H9 (cell line): ENCODE results near the gene CLPTM1L. TPM values are rescaled to one million over a fixed set of nuclear protein-coding genes. Genes with fewer than 3 reads are reported as not detected.

Source experiments
- DNase-seq: peaks from one replicate; pipeline ENCODE4 v3.0.0-alpha.2; 2017
- H2AFZ ChIP-seq: one replicate; pipeline ENCODE4 v1.6.1; 2013; ENCODE audit warnings: mild to moderate bottlenecking, low read length, control low read depth, moderate library complexity
- H2AK5ac ChIP-seq: 2 replicates; pipeline ENCODE4 v1.6.1; 2013; ENCODE audit warnings: low read length, control low read depth, mixed read lengths; ENCODE audit not compliant: insufficient read length
- H2BK120ac ChIP-seq: one replicate; pipeline ENCODE4 v1.6.1; 2013; ENCODE audit warnings: low read depth, mild to moderate bottlenecking, low read length, control low read depth, inconsistent platforms; ENCODE audit not compliant: poor library complexity, severe bottlenecking
- H2BK12ac ChIP-seq: 2 replicates; pipeline ENCODE4 v1.6.1; 2013; ENCODE audit warnings: low read length, control low read depth, mixed read lengths, low read depth; ENCODE audit not compliant: insufficient read length
- H2BK15ac ChIP-seq: 2 replicates; pipeline ENCODE4 v1.6.1; 2013; ENCODE audit warnings: low read depth, low read length, control low read depth
- H2BK20ac ChIP-seq: one replicate; pipeline ENCODE4 v1.6.1; 2013; ENCODE audit warnings: low read depth, mild to moderate bottlenecking, low read length, control low read depth, inconsistent platforms; ENCODE audit not compliant: poor library complexity, severe bottlenecking
- H2BK5ac ChIP-seq: 2 replicates; pipeline ENCODE4 v1.6.1; 2013; ENCODE audit warnings: low read length, control low read depth, mixed read lengths; ENCODE audit not compliant: insufficient read length
- H3K14ac ChIP-seq: 2 replicates; pipeline ENCODE4 v1.6.1; 2013; ENCODE audit warnings: low read length, control low read depth; ENCODE audit not compliant: insufficient read depth
- H3K18ac ChIP-seq: 2 replicates; pipeline ENCODE4 v1.6.1; 2013; ENCODE audit warnings: low read depth, mild to moderate bottlenecking, mixed read lengths, low read length, control low read depth; ENCODE audit not compliant: insufficient read length
- H3K23ac ChIP-seq: 2 replicates; pipeline ENCODE4 v1.6.1; 2013; ENCODE audit warnings: low read length, control low read depth, mixed read lengths, low read depth; ENCODE audit not compliant: insufficient read length
- H3K23me2 ChIP-seq: 2 replicates; pipeline ENCODE4 v1.6.1; 2013; ENCODE audit warnings: low read depth, mild to moderate bottlenecking, mixed read lengths, low read length, control low read depth; ENCODE audit not compliant: insufficient read length, poor library complexity, severe bottlenecking
- H3K27ac ChIP-seq: 2 replicates; pipeline ENCODE4 v1.5.1; 2013; ENCODE audit warnings: low read length, control low read depth, mixed read lengths, low read depth; ENCODE audit not compliant: insufficient read length
- H3K27me3 ChIP-seq: 2 replicates; pipeline ENCODE4 v1.6.1; 2013; ENCODE audit warnings: low read length, control low read depth, inconsistent platforms; ENCODE audit not compliant: insufficient read depth
- H3K4ac ChIP-seq: 2 replicates; pipeline ENCODE4 v1.6.1; 2013; ENCODE audit warnings: low read depth, mild to moderate bottlenecking, control low read depth, inconsistent platforms, low read length, moderate library complexity
- H3K4me1 ChIP-seq: 2 replicates; pipeline ENCODE4 v1.6.1; 2013; ENCODE audit warnings: low read length, control low read depth, inconsistent platforms; ENCODE audit not compliant: insufficient read depth
- H3K4me2 ChIP-seq: 2 replicates; pipeline ENCODE4 v1.6.1; 2013; ENCODE audit warnings: low read length, control low read depth, mixed read lengths; ENCODE audit not compliant: insufficient read length, insufficient read depth
- H3K56ac ChIP-seq: 2 replicates; pipeline ENCODE4 v1.6.1; 2013; ENCODE audit warnings: low read depth, mild to moderate bottlenecking, mixed read lengths, low read length, control low read depth; ENCODE audit not compliant: insufficient read length
- H3K79me1 ChIP-seq: 2 replicates; pipeline ENCODE4 v1.6.1; 2013; ENCODE audit warnings: low read depth, mild to moderate bottlenecking, moderate library complexity, low read length, control low read depth, inconsistent platforms; ENCODE audit not compliant: insufficient read depth, poor library complexity, severe bottlenecking
- H3K79me2 ChIP-seq: 2 replicates; pipeline ENCODE4 v1.6.1; 2013; ENCODE audit warnings: low read length, control low read depth, inconsistent platforms; ENCODE audit not compliant: insufficient read depth
- H3K9ac ChIP-seq: 2 replicates; pipeline ENCODE4 v1.6.1; 2013; ENCODE audit warnings: low read length, control low read depth, mixed read lengths; ENCODE audit not compliant: insufficient read length; ENCODE audit errors: extremely low read depth
- H3K9me3 ChIP-seq: one replicate; pipeline ENCODE4 v1.6.1; 2013; ENCODE audit warnings: low read depth, low read length, inconsistent platforms; ENCODE audit not compliant: control insufficient read depth
- H3T11ph ChIP-seq: one replicate; pipeline ENCODE4 v1.6.1; 2013; ENCODE audit warnings: mild to moderate bottlenecking, low read length, control low read depth, inconsistent platforms
- H4K20me1 ChIP-seq: one replicate; pipeline ENCODE4 v1.6.1; 2013; ENCODE audit not compliant: control insufficient read depth, insufficient read length, insufficient read depth
- H4K5ac ChIP-seq: 2 replicates; pipeline ENCODE4 v1.6.1; 2013; ENCODE audit warnings: low read depth, mild to moderate bottlenecking, mixed read lengths, low read length, control low read depth; ENCODE audit not compliant: insufficient read length
- H4K8ac ChIP-seq: replicated peaks from 2 replicates; pipeline ENCODE4 v1.6.1; 2013; ENCODE audit warnings: low read length, control low read depth, mixed read lengths, low read depth; ENCODE audit not compliant: insufficient read length
- H4K91ac ChIP-seq: 2 replicates; pipeline ENCODE4 v1.6.1; 2013; ENCODE audit warnings: low read depth, mild to moderate bottlenecking, moderate library complexity, mixed read lengths, low read length, control low read depth; ENCODE audit not compliant: insufficient read length
- H3K27ac Mint-ChIP-seq, 3 experiments: 2 replicates in 2 of 3; 3 replicates in 1 of 3; pipeline ENCODE4 v1.8.0; 2020 to 2021; ENCODE audit warnings: mixed read lengths in 3 of 3, mild to moderate bottlenecking in 1 of 3, moderate library complexity in 1 of 3
- H3K27me3 Mint-ChIP-seq: 2 replicates; pipeline ENCODE4 v1.8.0; 2021; ENCODE audit warnings: low read depth, mild to moderate bottlenecking, moderate library complexity, mixed read lengths
- H3K36me3 Mint-ChIP-seq, 3 experiments: 2 replicates in 2 of 3; 3 replicates in 1 of 3; pipeline ENCODE4 v1.8.0; 2020 to 2021; ENCODE audit warnings: low read depth in 3 of 3, mixed read lengths in 3 of 3; ENCODE audit not compliant: insufficient read depth in 1 of 3
- H3K4me1 Mint-ChIP-seq, 2 experiments: 2 replicates each; pipeline ENCODE4 v1.8.0; 2020; ENCODE audit warnings: mixed read lengths in 2 of 2
- H3K4me3 Mint-ChIP-seq, 2 experiments: 2 replicates in 1 of 2; 3 replicates in 1 of 2; pipeline ENCODE4 v1.8.0; 2020 to 2021; ENCODE audit warnings: mild to moderate bottlenecking in 2 of 2, mixed read lengths in 2 of 2, moderate library complexity in 1 of 2
- H3K9me3 Mint-ChIP-seq, 2 experiments: 2 replicates in 1 of 2; 3 replicates in 1 of 2; pipeline ENCODE4 v1.8.0; 2020; ENCODE audit warnings: mild to moderate bottlenecking in 2 of 2, mixed read lengths in 2 of 2, moderate library complexity in 1 of 2
- CTCF ChIP-seq: fragments of 200-600 bp; sonication (generic); conservative IDR thresholded peaks from 3 replicates; pipeline ENCODE4 v1.8.0; 2021; ENCODE audit warnings: antibody characterized with exemption, mild to moderate bottlenecking
- WGBS: extraction: QIAGEN DNeasy Blood & Tissue Kit; methylation state at CpG from one replicate; pipeline ENCODE4 v1.1.7; 2013; ENCODE audit warnings: missing lambda C conversion rate, low lambda C conversion rate, mixed read lengths; ENCODE audit not compliant: insufficient read length; ENCODE audit errors: extremely low coverage; 5-methylcytosine and 5-hydroxymethylcytosine counted together
- total RNA-seq: library from RNA; stranded (reverse); gene quantifications from 2 replicates; pipeline ENCODE4 v1.2.1, GENCODE V29; 2021

CLPTM1L gene
- total RNA-seq, 1 experiment from 2014 or later = 108 TPM

DNA sequence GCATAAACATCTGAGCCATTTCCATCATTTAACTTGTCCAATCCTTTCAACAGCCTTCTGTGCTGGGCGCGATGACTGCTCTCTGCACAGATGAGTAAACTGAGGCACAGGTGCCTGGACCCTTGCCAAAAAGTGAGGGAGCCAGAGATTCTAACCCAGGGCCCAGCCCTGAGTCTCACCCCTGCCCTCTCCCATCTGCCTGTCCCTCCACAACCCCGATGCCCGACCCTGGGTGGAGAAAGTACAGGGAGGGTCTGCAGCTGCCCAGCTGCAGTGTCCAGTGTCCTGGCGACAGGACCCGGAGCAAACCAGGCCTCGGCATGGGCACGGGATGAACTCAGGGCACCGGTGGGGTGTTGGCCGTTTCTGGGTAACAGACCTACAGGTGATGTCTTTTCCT is 39.6 kb upstream of the CLPTM1L start:
- no peak overlapping the region for H3K4ac ChIP-seq
- H3K4me3 Mint-ChIP-seq = no peak overlapping the region
- H3K27me3 ChIP-seq = peaks cover 7% of the 10 kb centered on the region; the same call in 1 of the 2 replicates
- WGBS = no CpG with 5 or more reads among the region's 10 CpGs
- H4K20me1 ChIP-seq = peaks cover 4% of the 10 kb centered on the region
- no peak overlapping the region for H3K56ac ChIP-seq
- H3T11ph ChIP-seq = no peak overlapping the region
- H2AFZ ChIP-seq = no peak overlapping the region
- H2AK5ac ChIP-seq = no peak overlapping the region
- H3K9me3 ChIP-seq = no peaks in the 10 kb centered on the region
- DNase-seq = no peak
- H3K4me2 ChIP-seq = no peak overlapping the region
- no peak overlapping the region for H3K27ac ChIP-seq
- no peak overlapping the region for H4K8ac ChIP-seq
- no peaks in the 10 kb centered on the region; the same call in 1 of the 2 replicates for H3K4me1 ChIP-seq
- no peak overlapping the region for H2BK15ac ChIP-seq
- H4K5ac ChIP-seq = no peak overlapping the region
- peaks cover 0 to 5% (median 2%) of the 10 kb centered on the region in 3 experiments; a peak in 2 of 7 replicates for H3K36me3 Mint-ChIP-seq
- no peaks in the 10 kb centered on the region for H3K79me1 ChIP-seq
- no peak overlapping the region for H3K9ac ChIP-seq
- peaks cover 14 to 18% of the 10 kb centered on the region in 2 experiments for H3K4me1 Mint-ChIP-seq
- no peak for TF ChIP-seq CTCF
- H2BK120ac ChIP-seq = no peak overlapping the region
- no peak overlapping the region for H3K23ac ChIP-seq
- H2BK20ac ChIP-seq = no peak overlapping the region
- no peak overlapping the region for H4K91ac ChIP-seq
- H2BK12ac ChIP-seq = no peak overlapping the region
- no peak overlapping the region for H2BK5ac ChIP-seq
- no peak overlapping the region for H3K18ac ChIP-seq
- H3K9me3 Mint-ChIP-seq = peaks cover 8% of the 10 kb centered on the region in 2 experiments
- H3K23me2 ChIP-seq = peaks cover 6% of the 10 kb centered on the region
- H3K27ac Mint-ChIP-seq = no peak overlapping the region
- H3K79me2 ChIP-seq = no peaks in the 10 kb centered on the region
- no peak overlapping the region for H3K14ac ChIP-seq
- peaks cover 91% of the 10 kb centered on the region for H3K27me3 Mint-ChIP-seq
